MM.1S (cell line): ENCODE measurements around the gene COL6A2.

ENCODE experiments used
- DNase-seq: peaks from one replicate; pipeline ENCODE4 v3.0.0-alpha.2; 2015
- H2AFZ ChIP-seq: fragments of 300-600 bp; sonication (generic); 2 replicates; pipeline ENCODE4 v1.6.0; 2016; ENCODE audit warnings: antibody characterized with exemption, low read length
- H3F3A ChIP-seq: fragments of 300-600 bp; sonication (generic); 2 replicates; pipeline ENCODE4 v1.6.1; 2016; ENCODE audit warnings: mild to moderate bottlenecking, antibody characterized with exemption, low read length, moderate library complexity, mixed read lengths; ENCODE audit not compliant: insufficient read depth
- H3K27ac ChIP-seq: fragments of 300-600 bp; sonication (generic); 2 replicates; pipeline ENCODE4 v1.5.1; 2016; ENCODE audit warnings: mild to moderate bottlenecking, low read length
- H3K27me3 ChIP-seq: fragments of 300-600 bp; sonication (generic); replicated peaks from 2 replicates; pipeline ENCODE4 v1.6.0; 2016; ENCODE audit warnings: low read length; ENCODE audit not compliant: insufficient read depth
- H3K36me3 ChIP-seq: fragments of 300-600 bp; sonication (generic); replicated peaks from 2 replicates; pipeline ENCODE4 v1.6.1; 2016; ENCODE audit warnings: mild to moderate bottlenecking, low read length, mixed read lengths; ENCODE audit not compliant: insufficient read depth
- H3K4me1 ChIP-seq: fragments of 300-600 bp; sonication (generic); 2 replicates; pipeline ENCODE4 v1.6.1; 2016; ENCODE audit warnings: low read length, mixed read lengths
- H3K4me2 ChIP-seq: fragments of 300-600 bp; sonication (generic); 2 replicates; pipeline ENCODE4 v1.6.0; 2016; ENCODE audit warnings: low read depth, low read length
- H3K4me3 ChIP-seq: fragments of 300-600 bp; sonication (generic); 2 replicates; pipeline ENCODE4 v1.5.1; 2016; ENCODE audit warnings: low read length, mixed read lengths
- H3K79me2 ChIP-seq: fragments of 300-600 bp; sonication (generic); 2 replicates; pipeline ENCODE4 v1.6.1; 2016; ENCODE audit warnings: mixed run types, low read length, mixed read lengths
- H3K9ac ChIP-seq: fragments of 300-600 bp; sonication (generic); 2 replicates; pipeline ENCODE4 v1.6.1; 2016; ENCODE audit warnings: low read length, mixed read lengths
- H3K9me2 ChIP-seq: fragments of 300-600 bp; sonication (generic); replicated peaks from 2 replicates; pipeline ENCODE4 v1.6.1; 2016; ENCODE audit warnings: mild to moderate bottlenecking, low read length, mixed read lengths; ENCODE audit not compliant: insufficient read depth
- H3K9me3 ChIP-seq: fragments of 300-600 bp; sonication (generic); replicated peaks from 2 replicates; pipeline ENCODE4 v1.6.1; 2016; ENCODE audit warnings: mild to moderate bottlenecking, low read length, mixed read lengths; ENCODE audit not compliant: insufficient read depth
- H4K20me1 ChIP-seq: fragments of 300-600 bp; sonication (generic); 2 replicates; pipeline ENCODE4 v1.6.1; 2016; ENCODE audit warnings: mild to moderate bottlenecking, low read length, moderate library complexity, mixed read lengths; ENCODE audit not compliant: insufficient read depth
- CTCF ChIP-seq: fragments of 300-600 bp; sonication (generic); IDR thresholded peaks from 2 replicates; pipeline ENCODE4 v1.5.1; 2016; ENCODE audit warnings: antibody characterized with exemption, low read length, mixed read lengths
- EZH2 ChIP-seq: fragments of 300-600 bp; sonication (generic); optimal IDR thresholded peaks from 2 replicates; pipeline ENCODE3; 2017; ENCODE audit warnings: low read depth, mild to moderate bottlenecking, antibody characterized with exemption, low read length, mixed read lengths
- EZH2phosphoT487 ChIP-seq: fragments of 300-600 bp; sonication (generic); IDR thresholded peaks from 2 replicates; pipeline ENCODE4 v1.6.1; 2018; ENCODE audit warnings: antibody characterized with exemption, low read length

The COL6A2 gene

GRCh38 chr21:46112725-46113215 is 14.9 kb downstream of the COL6A2 start:
- Histone ChIP-seq H3K9ac (no peak overlapping the region), H3K79me2 (no peaks in the 10 kb centered on the region), H2AFZ (no peak overlapping the region), H3K9me2 (no peaks in the 10 kb centered on the region), H3K27ac (no peak overlapping the region), H3K4me3 (no peak overlapping the region), H4K20me1 (no peaks in the 10 kb centered on the region), H3K36me3 (no peaks in the 10 kb centered on the region), H3K4me1 (no peaks in the 10 kb centered on the region), H3F3A (no peaks in the 10 kb centered on the region), H3K9me3 (no peaks in the 10 kb centered on the region), H3K27me3 (peaks cover 94% of the 10 kb centered on the region), H3K4me2 (no peak overlapping the region)
- no peak for TF ChIP-seq EZH2
- TF ChIP-seq EZH2phosphoT487: no peak
- no peak for TF ChIP-seq CTCF
- DNase-seq: no peak

GRCh38 chr21:46113497-46114176 is 15.7 kb downstream of the COL6A2 start:
- no peak overlapping the region for H2AFZ ChIP-seq
- H3K4me2 ChIP-seq: no peak overlapping the region
- no peak overlapping the region for H3K9ac ChIP-seq
- no peak for DNase-seq
- TF ChIP-seq EZH2 (no peak), EZH2phosphoT487 (no peak), CTCF (no peak)
- peaks cover 95% of the 10 kb centered on the region for H3K27me3 ChIP-seq
- no peak overlapping the region for H3K4me3 ChIP-seq
- no peaks in the 10 kb centered on the region for H3K4me1 ChIP-seq
- no peaks in the 10 kb centered on the region for H3F3A ChIP-seq
- no peak overlapping the region for H3K27ac ChIP-seq
- no peaks in the 10 kb centered on the region for H3K9me2 ChIP-seq
- H3K79me2 ChIP-seq: no peaks in the 10 kb centered on the region
- no peaks in the 10 kb centered on the region for H3K9me3 ChIP-seq
- H4K20me1 ChIP-seq: no peaks in the 10 kb centered on the region
- no peaks in the 10 kb centered on the region for H3K36me3 ChIP-seq

DNA sequence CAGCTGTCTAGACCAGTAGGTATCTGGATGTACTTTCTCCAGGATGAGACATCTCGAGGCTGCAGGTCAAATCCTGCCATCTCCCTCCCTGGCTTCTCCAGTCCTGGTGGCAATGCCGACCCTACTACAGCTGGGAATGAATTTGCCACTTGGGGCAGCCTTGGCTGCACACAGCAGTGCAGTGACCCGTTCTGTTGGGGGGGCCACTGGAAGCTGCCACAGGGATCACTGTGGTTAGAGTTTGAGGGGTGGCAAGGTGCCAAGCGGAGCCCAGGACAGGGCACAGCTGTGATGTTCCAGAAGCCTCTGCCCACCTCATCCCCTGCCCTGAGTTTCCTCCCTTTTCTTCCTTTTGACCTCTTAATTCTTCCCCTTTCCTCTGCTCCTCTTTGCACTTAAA is 17.1 kb downstream of the COL6A2 start:
- H3F3A ChIP-seq: no peaks in the 10 kb centered on the region
- no peak overlapping the region for H3K4me3 ChIP-seq
- no peak overlapping the region for H3K9ac ChIP-seq
- no peaks in the 10 kb centered on the region for H3K9me3 ChIP-seq
- no peaks in the 10 kb centered on the region for H3K36me3 ChIP-seq
- no peak for DNase-seq
- no peak overlapping the region for H2AFZ ChIP-seq
- H4K20me1 ChIP-seq: no peaks in the 10 kb centered on the region
- peaks cover 95% of the 10 kb centered on the region for H3K27me3 ChIP-seq
- H3K4me1 ChIP-seq: no peaks in the 10 kb centered on the region
- H3K4me2 ChIP-seq: no peak overlapping the region
- no peaks in the 10 kb centered on the region for H3K79me2 ChIP-seq
- no peaks in the 10 kb centered on the region for H3K9me2 ChIP-seq
- TF ChIP-seq EZH2phosphoT487 (no peak), CTCF (no peak), EZH2 (no peak)
- H3K27ac ChIP-seq: no peak overlapping the region
